ENCODE results near the gene MAP4K5. TPM values are rescaled to one million over a fixed set of nuclear protein-coding genes. Genes with fewer than 3 reads are reported as not detected.

Gene MAP4K5
- total RNA-seq, 1 experiment from 2014 or later, result 48.4 TPM

DNA sequence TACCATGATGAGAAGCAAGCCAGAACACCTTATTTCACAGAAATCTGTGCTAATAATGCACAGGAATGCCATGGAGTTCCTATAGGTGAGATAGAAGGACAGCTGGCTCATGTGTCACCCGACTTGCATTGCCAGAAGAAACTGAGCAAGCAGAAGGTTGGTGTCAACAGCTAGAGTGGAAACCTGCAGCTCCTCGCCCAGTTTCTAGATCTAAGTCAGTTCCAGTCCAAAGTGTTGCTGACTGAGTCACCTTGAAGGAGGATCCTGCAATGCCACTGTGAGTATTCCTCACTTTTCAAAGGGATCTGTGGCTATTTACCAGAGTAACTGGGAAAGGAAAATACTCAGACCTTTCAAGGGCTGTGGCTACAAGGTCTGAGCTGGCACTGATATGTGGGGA is 152.8 kb downstream of the MAP4K5 start:
- Mint-ChIP-seq H3K36me3 (ENCODE audit: insufficient read depth, unreplicated experiment) (peaks cover 6% of the 10 kb centered on the region), H3K4me3 (ENCODE audit: unreplicated experiment) (no peak overlapping the region), H3K27ac (ENCODE audit: unreplicated experiment) (no peak overlapping the region), H3K27me3 (ENCODE audit: insufficient read depth, unreplicated experiment) (no peaks in the 10 kb centered on the region), H3K4me1 (ENCODE audit: low read depth, unreplicated experiment) (peaks cover 8% of the 10 kb centered on the region), H3K9me3 (ENCODE audit: unreplicated experiment) (no peaks in the 10 kb centered on the region)
- DNase-seq, result no peak
- TF ChIP-seq, protein P1, sequence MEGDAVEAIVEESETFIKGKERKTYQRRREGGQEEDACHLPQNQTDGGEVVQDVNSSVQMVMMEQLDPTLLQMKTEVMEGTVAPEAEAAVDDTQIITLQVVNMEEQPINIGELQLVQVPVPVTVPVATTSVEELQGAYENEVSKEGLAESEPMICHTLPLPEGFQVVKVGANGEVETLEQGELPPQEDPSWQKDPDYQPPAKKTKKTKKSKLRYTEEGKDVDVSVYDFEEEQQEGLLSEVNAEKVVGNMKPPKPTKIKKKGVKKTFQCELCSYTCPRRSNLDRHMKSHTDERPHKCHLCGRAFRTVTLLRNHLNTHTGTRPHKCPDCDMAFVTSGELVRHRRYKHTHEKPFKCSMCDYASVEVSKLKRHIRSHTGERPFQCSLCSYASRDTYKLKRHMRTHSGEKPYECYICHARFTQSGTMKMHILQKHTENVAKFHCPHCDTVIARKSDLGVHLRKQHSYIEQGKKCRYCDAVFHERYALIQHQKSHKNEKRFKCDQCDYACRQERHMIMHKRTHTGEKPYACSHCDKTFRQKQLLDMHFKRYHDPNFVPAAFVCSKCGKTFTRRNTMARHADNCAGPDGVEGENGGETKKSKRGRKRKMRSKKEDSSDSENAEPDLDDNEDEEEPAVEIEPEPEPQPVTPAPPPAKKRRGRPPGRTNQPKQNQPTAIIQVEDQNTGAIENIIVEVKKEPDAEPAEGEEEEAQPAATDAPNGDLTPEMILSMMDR (IDR thresholded peaks at IDR 0.05; ENCODE audit: insufficient read depth in 1 of 2, low read depth in 1 of 2, low read length in 1 of 2, severe bottlenecking in 1 of 2, unreplicated experiment in 1 of 2), result no peak
- H3K4me1 ChIP-seq, result peaks cover 12% of the 10 kb centered on the region
- intact Hi-C loops (cut with micrococcal nuclease; ENCODE audit: unreplicated experiment), result no loop called here
- BruUV-seq (replicated peaks), result no TSS peak
- no peaks in the 10 kb centered on the region for H3K9me3 ChIP-seq
- no peaks in the 10 kb centered on the region for H3K36me3 ChIP-seq (ENCODE audit: control insufficient read depth, insufficient read depth, low read length)
- CTCF ChIA-PET, result no interaction called here
- POLR2A ChIA-PET, result no interaction called here
- no peak overlapping the region for H3K4me3 ChIP-seq (ENCODE audit: low read depth, low read length)
- H3K27me3 ChIP-seq (replicated peaks; ENCODE audit: control insufficient read depth, insufficient read depth, low read length), result no peaks in the 10 kb centered on the region

DNA sequence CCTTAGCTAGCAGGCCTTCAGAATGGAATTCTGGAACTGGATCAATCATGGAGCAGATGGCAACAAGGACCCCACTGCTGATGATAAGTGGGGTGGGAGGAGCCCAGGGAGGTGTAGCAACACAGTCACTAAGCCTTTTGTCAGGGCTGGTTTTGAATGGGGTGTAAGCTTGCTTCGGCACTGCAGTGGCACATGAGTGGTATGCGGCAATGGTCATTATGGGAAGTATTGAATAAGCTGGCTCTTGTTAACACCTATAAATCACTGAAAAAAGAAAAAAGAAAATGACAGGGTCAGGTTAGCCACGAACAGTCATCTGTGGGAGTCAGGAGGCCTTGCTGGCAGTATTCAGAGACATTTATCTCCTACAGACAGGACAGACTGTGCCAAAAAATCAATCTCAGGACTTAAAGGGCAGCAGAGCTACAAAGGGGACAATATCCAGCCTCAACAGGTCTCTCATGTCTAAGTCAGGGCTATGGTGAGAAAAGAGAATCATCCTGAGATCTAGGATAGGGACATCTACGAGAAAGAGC is 154.8 kb downstream of the MAP4K5 start:
- no peak overlapping the region for H3K4me3 Mint-ChIP-seq (ENCODE audit: unreplicated experiment)
- Histone ChIP-seq H3K36me3 (ENCODE audit: control insufficient read depth, insufficient read depth, low read length) (no peaks in the 10 kb centered on the region), H3K4me1 (peaks cover 9% of the 10 kb centered on the region), H3K9me3 (no peaks in the 10 kb centered on the region), H3K27me3 (replicated peaks; ENCODE audit: control insufficient read depth, insufficient read depth, low read length) (no peaks in the 10 kb centered on the region), H3K4me3 (ENCODE audit: low read depth, low read length) (no peak overlapping the region)
- no peak overlapping the region for H3K27ac Mint-ChIP-seq (ENCODE audit: unreplicated experiment)
- no peaks in the 10 kb centered on the region for H3K4me1 Mint-ChIP-seq (ENCODE audit: low read depth, unreplicated experiment)
- no peak for DNase-seq
- BruUV-seq (replicated peaks), result no TSS peak
- ChIA-PET CTCF (no interaction called here), POLR2A (no interaction called here)
- intact Hi-C loops (cut with micrococcal nuclease; ENCODE audit: unreplicated experiment), result no loop called here
- H3K27me3 Mint-ChIP-seq (ENCODE audit: insufficient read depth, unreplicated experiment), result no peaks in the 10 kb centered on the region
- TF ChIP-seq, protein P1 (IDR thresholded peaks at IDR 0.05; ENCODE audit: insufficient read depth in 1 of 2, low read depth in 1 of 2, low read length in 1 of 2, severe bottlenecking in 1 of 2, unreplicated experiment in 1 of 2), result no peak
- peaks cover 6% of the 10 kb centered on the region for H3K36me3 Mint-ChIP-seq (ENCODE audit: insufficient read depth, unreplicated experiment)
- H3K9me3 Mint-ChIP-seq (ENCODE audit: unreplicated experiment), result no peaks in the 10 kb centered on the region

- Mint-ChIP-seq H3K4me1 (ENCODE audit: low read depth, unreplicated experiment) (no peaks in the 10 kb centered on the region), H3K27me3 (ENCODE audit: insufficient read depth, unreplicated experiment) (no peaks in the 10 kb centered on the region), H3K27ac (ENCODE audit: unreplicated experiment) (no peak overlapping the region), H3K4me3 (ENCODE audit: unreplicated experiment) (no peak overlapping the region), H3K9me3 (ENCODE audit: unreplicated experiment) (no peaks in the 10 kb centered on the region), H3K36me3 (ENCODE audit: insufficient read depth, unreplicated experiment) (peaks cover 6% of the 10 kb centered on the region)
- TF ChIP-seq, protein P1 (IDR thresholded peaks at IDR 0.05; ENCODE audit: insufficient read depth in 1 of 2, low read depth in 1 of 2, low read length in 1 of 2, severe bottlenecking in 1 of 2, unreplicated experiment in 1 of 2), result no peak
- Histone ChIP-seq H3K4me1 (no peaks in the 10 kb centered on the region), H3K4me3 (ENCODE audit: low read depth, low read length) (no peak overlapping the region), H3K9me3 (no peaks in the 10 kb centered on the region), H3K27me3 (replicated peaks; ENCODE audit: control insufficient read depth, insufficient read depth, low read length) (no peaks in the 10 kb centered on the region), H3K36me3 (ENCODE audit: control insufficient read depth, insufficient read depth, low read length) (no peaks in the 10 kb centered on the region)
- no TSS peak for BruUV-seq (replicated peaks)
- intact Hi-C loops (cut with micrococcal nuclease; ENCODE audit: unreplicated experiment), result no loop called here
- no peak for DNase-seq
- ChIA-PET CTCF (no interaction called here), POLR2A (no interaction called here)
These were observed 156.6 kb downstream of the MAP4K5 start for GRCh38 chr14:50375760-50376159.

Data from Caco-2 (cell line).